WTC11 (cell line): ENCODE results near the gene IL1RAPL2. TPM values are rescaled to one million over a fixed set of nuclear protein-coding genes. Genes with fewer than 3 reads are reported as not detected.

ENCODE experiments used
- ATAC-seq: fragments of 200-7000 bp; cut with Tn5 transposase; 2 replicates; pipeline ENCODE4 v1.10.0; 2021; ENCODE audit warnings: mild to moderate bottlenecking, moderate library complexity
- CTCF ChIA-PET: fragments of 300-600 bp; sonication (Branson Sonifier 250); formaldehyde crosslinking; loops from one replicate; lab custom pipeline; 2021; ENCODE audit warnings: antibody characterized with exemption; lab: Charles Lee
- POLR2A ChIA-PET: fragments of 350-600 bp; sonication (Branson Sonifier 250); formaldehyde crosslinking; loops from one replicate; lab custom pipeline; 2021; ENCODE audit warnings: antibody characterized with exemption; lab: Charles Lee
- DNase-seq: peaks from one replicate; pipeline ENCODE4 v3.0.0; 2021; ENCODE audit warnings: low spot score
- H3K27ac Mint-ChIP-seq: 2 replicates; pipeline ENCODE4 v1.8.0; 2021; ENCODE audit warnings: mixed read lengths
- H3K27me3 Mint-ChIP-seq: 2 replicates; pipeline ENCODE4 v1.8.0; 2021; ENCODE audit warnings: low read depth, mild to moderate bottlenecking, moderate library complexity, mixed read lengths
- H3K36me3 Mint-ChIP-seq: 2 replicates; pipeline ENCODE4 v1.8.0; 2021; ENCODE audit warnings: mixed read lengths
- H3K4me1 Mint-ChIP-seq: 2 replicates; pipeline ENCODE4 v1.8.0; 2022; ENCODE audit warnings: mixed read lengths
- H3K4me3 Mint-ChIP-seq: 2 replicates; pipeline ENCODE4 v1.8.0; 2021; ENCODE audit warnings: mild to moderate bottlenecking, moderate library complexity, mixed read lengths
- H3K9me3 Mint-ChIP-seq: 2 replicates; pipeline ENCODE4 v1.8.0; 2021; ENCODE audit warnings: mixed read lengths
- CREM ChIP-seq: sonication (generic); formaldehyde crosslinking; IDR thresholded peaks from 2 replicates; pipeline ENCODE4 v1.8.1; 2022; ENCODE audit warnings: mild to moderate bottlenecking, missing genetic modification reagents, moderate library complexity
- ELF4 ChIP-seq: sonication (generic); formaldehyde crosslinking; IDR thresholded peaks from 2 replicates; pipeline ENCODE4 v1.8.1; 2022; ENCODE audit warnings: low read depth, mild to moderate bottlenecking, moderate library complexity, missing genetic modification reagents
- FOXP1 ChIP-seq: sonication (generic); formaldehyde crosslinking; IDR thresholded peaks from 2 replicates; pipeline ENCODE4 v1.8.0; 2022; ENCODE audit warnings: missing genetic modification reagents, mild to moderate bottlenecking, moderate library complexity, borderline replicate concordance
- JUN ChIP-seq: sonication (generic); formaldehyde crosslinking; IDR thresholded peaks from 2 replicates; pipeline ENCODE4 v1.8.0; 2023; ENCODE audit warnings: mild to moderate bottlenecking, missing genetic modification reagents
- MXD4 ChIP-seq: fragments of 250-450 bp; sonication (Bioruptor Pico); IDR thresholded peaks from 2 replicates; pipeline ENCODE4 v1.8.0; 2021; ENCODE audit warnings: mild to moderate bottlenecking, moderate library complexity, borderline replicate concordance
- PRRX2 ChIP-seq: fragments of 250-450 bp; sonication (Bioruptor Pico); IDR thresholded peaks from 2 replicates; pipeline ENCODE4 v1.8.0; 2021; ENCODE audit warnings: mild to moderate bottlenecking
- SP1 ChIP-seq: sonication (generic); formaldehyde crosslinking; conservative IDR thresholded peaks from 2 replicates; pipeline ENCODE4 v1.8.1; 2022; ENCODE audit warnings: missing genetic modification reagents
- ZNF121 ChIP-seq: sonication (generic); formaldehyde crosslinking; IDR thresholded peaks from 2 replicates; pipeline ENCODE4 v1.8.0; 2023; ENCODE audit warnings: missing genetic modification reagents
- ZNF219 ChIP-seq: sonication (generic); formaldehyde crosslinking; IDR thresholded peaks from 2 replicates; pipeline ENCODE4 v1.8.0; 2023; ENCODE audit warnings: missing genetic modification reagents, mild to moderate bottlenecking, borderline replicate concordance
- ZNF263 ChIP-seq: sonication (generic); formaldehyde crosslinking; IDR thresholded peaks from 2 replicates; pipeline ENCODE4 v1.8.1; 2022; ENCODE audit warnings: low read depth, mild to moderate bottlenecking, moderate library complexity, missing genetic modification reagents
- ZNF671 ChIP-seq: fragments of 250-450 bp; sonication (Bioruptor Pico); IDR thresholded peaks from 2 replicates; pipeline ENCODE4 v1.8.0; 2021; ENCODE audit warnings: mild to moderate bottlenecking
- total RNA-seq: library from RNA; stranded (reverse); gene quantifications from 3 replicates; pipeline ENCODE4 v1.2.3, GENCODE V29; 2021
- TF ChIP-seq, protein P1 (sequence below): sonication (generic); formaldehyde crosslinking; IDR thresholded peaks from 2 replicates; pipeline ENCODE4 v1.8.1; 2022; ENCODE audit warnings: mild to moderate bottlenecking, moderate library complexity, missing genetic modification reagents
- TF ChIP-seq, protein P2 (sequence below): sonication (generic); formaldehyde crosslinking; IDR thresholded peaks from 2 replicates; pipeline ENCODE4 v1.8.0; 2022; ENCODE audit warnings: mild to moderate bottlenecking, missing genetic modification reagents
- TF ChIP-seq, protein P3 (sequence below): sonication (generic); formaldehyde crosslinking; IDR thresholded peaks from 2 replicates; pipeline ENCODE4 v1.8.1; 2023; ENCODE audit warnings: mild to moderate bottlenecking, missing genetic modification reagents, borderline replicate concordance
- TF ChIP-seq, protein P4 (sequence below): fragments of 250-450 bp; sonication (Bioruptor Pico); IDR thresholded peaks from 2 replicates; pipeline ENCODE4 v1.9.0; 2021; ENCODE audit warnings: moderate library complexity, mild to moderate bottlenecking, inconsistent platforms, borderline replicate concordance
- TF ChIP-seq, protein P5 (sequence below): sonication (generic); formaldehyde crosslinking; IDR thresholded peaks from 2 replicates; pipeline ENCODE4 v1.8.1; 2022; ENCODE audit warnings: missing genetic modification reagents, borderline replicate concordance

Gene IL1RAPL2
- total RNA-seq, 1 experiment from 2014 or later: 0.09 TPM

DNA sequence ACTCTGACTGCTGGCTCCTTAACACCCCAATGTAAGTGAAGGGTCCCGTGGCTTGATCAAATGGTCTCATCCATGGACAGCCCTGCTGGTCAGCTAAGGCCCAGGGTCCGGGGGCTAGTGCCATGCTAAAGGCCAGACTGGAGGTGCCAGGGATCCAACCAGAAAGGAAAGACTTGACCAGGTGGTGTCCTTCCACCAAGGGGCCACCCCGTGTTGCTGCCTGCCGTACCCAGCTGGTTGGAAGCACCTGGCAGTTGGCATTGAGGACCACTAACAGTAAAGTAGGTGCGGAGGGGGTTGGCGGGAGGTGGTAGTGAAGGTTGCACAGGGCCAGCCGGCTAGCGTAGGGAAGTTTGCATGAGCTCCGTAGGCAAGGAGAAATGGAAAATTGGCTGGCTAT, 1.7 kb upstream of the IL1RAPL2 start:
- ChIA-PET CTCF (interaction anchor here (1.2 kb wide), 1 partner anchor 626 kb away, joined by 3 read pairs; no protein-coding TSS in a partner anchor), POLR2A (no interaction called here)
- no peak for ATAC-seq
- Mint-ChIP-seq H3K4me1 (peaks cover 5% of the 10 kb centered on the region; the same call in 1 of the 2 replicates), H3K27ac (no peak overlapping the region), H3K4me3 (no peak overlapping the region), H3K9me3 (no peaks in the 10 kb centered on the region), H3K36me3 (no peaks in the 10 kb centered on the region), H3K27me3 (peaks cover 59% of the 10 kb centered on the region)
- TF ChIP-seq SP1 (CRISPR knock-in tag): no peak
- TF ChIP-seq, protein P1, sequence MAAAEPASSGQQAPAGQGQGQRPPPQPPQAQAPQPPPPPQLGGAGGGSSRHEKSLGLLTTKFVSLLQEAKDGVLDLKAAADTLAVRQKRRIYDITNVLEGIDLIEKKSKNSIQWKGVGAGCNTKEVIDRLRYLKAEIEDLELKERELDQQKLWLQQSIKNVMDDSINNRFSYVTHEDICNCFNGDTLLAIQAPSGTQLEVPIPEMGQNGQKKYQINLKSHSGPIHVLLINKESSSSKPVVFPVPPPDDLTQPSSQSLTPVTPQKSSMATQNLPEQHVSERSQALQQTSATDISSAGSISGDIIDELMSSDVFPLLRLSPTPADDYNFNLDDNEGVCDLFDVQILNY (CRISPR knock-in tag): no peak
- DNase-seq: no peak

DNA sequence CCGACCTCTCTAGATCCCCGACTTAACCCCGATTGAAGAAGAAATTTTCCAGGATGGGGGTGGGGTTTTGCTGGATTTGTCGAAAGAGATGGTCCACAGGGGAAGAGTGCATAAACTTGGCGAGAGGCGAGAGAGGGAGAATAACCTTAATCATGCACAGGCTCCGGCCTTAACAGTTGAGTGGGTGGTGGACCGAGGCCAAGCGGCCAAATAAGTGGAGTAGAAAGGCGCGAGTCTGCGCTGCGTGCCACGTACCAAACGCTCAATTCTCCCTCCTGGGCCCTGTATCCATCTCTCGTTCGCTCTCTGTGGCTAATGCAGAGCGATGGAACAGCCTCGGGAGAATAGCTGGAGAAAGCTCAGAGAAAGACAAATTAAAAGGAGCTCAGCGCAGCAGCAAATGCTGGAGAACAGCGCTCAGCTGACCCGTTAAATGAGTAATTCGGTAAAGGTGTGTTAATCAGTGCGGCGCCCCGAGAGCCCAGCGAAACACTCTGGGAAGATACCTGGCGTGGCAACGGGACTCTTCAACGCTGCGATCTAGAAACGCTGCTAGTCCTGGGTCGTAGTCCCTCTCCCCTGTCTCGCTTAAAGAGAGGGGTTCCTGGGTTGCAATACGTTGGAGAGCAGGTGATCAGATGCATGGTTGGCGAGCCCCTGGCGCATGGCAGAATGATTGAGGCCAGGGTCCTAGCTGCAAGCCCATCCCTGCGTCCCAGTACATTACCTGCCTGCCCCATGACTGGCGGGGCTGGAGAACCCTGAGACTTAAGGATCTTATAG, 887 bp upstream of the IL1RAPL2 start:
- DNase-seq (no peak), ATAC-seq (peak; percentile 13)
- H3K4me1 Mint-ChIP-seq: peaks cover 5% of the 10 kb centered on the region; the same call in 1 of the 2 replicates
- H3K4me3 Mint-ChIP-seq: peak overlapping the region; percentile 79
- ChIA-PET POLR2A (no interaction called here), CTCF (interaction anchor here (0.6 to 3.1 kb wide), 14 partner anchors 9 to 625 kb away, joined by 3 to 29 read pairs (median 4); no protein-coding TSS in a partner anchor)
- no peaks in the 10 kb centered on the region for H3K36me3 Mint-ChIP-seq
- H3K27me3 Mint-ChIP-seq: peaks cover 67% of the 10 kb centered on the region
- H3K9me3 Mint-ChIP-seq: no peaks in the 10 kb centered on the region
- no peak overlapping the region for H3K27ac Mint-ChIP-seq
- TF ChIP-seq SP1 (CRISPR knock-in tag) (no peak), CREM (CRISPR knock-in tag) (no peak), FOXP1 (CRISPR knock-in tag) (no peak), ZNF121 (CRISPR knock-in tag) (no peak), ZNF671 (CRISPR knock-in tag) (no peak)
- TF ChIP-seq, protein P2, sequence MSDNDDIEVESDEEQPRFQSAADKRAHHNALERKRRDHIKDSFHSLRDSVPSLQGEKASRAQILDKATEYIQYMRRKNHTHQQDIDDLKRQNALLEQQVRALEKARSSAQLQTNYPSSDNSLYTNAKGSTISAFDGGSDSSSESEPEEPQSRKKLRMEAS (CRISPR knock-in tag): no peak
- TF ChIP-seq, protein P3, sequence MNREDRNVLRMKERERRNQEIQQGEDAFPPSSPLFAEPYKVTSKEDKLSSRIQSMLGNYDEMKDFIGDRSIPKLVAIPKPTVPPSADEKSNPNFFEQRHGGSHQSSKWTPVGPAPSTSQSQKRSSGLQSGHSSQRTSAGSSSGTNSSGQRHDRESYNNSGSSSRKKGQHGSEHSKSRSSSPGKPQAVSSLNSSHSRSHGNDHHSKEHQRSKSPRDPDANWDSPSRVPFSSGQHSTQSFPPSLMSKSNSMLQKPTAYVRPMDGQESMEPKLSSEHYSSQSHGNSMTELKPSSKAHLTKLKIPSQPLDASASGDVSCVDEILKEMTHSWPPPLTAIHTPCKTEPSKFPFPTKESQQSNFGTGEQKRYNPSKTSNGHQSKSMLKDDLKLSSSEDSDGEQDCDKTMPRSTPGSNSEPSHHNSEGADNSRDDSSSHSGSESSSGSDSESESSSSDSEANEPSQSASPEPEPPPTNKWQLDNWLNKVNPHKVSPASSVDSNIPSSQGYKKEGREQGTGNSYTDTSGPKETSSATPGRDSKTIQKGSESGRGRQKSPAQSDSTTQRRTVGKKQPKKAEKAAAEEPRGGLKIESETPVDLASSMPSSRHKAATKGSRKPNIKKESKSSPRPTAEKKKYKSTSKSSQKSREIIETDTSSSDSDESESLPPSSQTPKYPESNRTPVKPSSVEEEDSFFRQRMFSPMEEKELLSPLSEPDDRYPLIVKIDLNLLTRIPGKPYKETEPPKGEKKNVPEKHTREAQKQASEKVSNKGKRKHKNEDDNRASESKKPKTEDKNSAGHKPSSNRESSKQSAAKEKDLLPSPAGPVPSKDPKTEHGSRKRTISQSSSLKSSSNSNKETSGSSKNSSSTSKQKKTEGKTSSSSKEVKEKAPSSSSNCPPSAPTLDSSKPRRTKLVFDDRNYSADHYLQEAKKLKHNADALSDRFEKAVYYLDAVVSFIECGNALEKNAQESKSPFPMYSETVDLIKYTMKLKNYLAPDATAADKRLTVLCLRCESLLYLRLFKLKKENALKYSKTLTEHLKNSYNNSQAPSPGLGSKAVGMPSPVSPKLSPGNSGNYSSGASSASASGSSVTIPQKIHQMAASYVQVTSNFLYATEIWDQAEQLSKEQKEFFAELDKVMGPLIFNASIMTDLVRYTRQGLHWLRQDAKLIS (CRISPR knock-in tag): no peak

DNA sequence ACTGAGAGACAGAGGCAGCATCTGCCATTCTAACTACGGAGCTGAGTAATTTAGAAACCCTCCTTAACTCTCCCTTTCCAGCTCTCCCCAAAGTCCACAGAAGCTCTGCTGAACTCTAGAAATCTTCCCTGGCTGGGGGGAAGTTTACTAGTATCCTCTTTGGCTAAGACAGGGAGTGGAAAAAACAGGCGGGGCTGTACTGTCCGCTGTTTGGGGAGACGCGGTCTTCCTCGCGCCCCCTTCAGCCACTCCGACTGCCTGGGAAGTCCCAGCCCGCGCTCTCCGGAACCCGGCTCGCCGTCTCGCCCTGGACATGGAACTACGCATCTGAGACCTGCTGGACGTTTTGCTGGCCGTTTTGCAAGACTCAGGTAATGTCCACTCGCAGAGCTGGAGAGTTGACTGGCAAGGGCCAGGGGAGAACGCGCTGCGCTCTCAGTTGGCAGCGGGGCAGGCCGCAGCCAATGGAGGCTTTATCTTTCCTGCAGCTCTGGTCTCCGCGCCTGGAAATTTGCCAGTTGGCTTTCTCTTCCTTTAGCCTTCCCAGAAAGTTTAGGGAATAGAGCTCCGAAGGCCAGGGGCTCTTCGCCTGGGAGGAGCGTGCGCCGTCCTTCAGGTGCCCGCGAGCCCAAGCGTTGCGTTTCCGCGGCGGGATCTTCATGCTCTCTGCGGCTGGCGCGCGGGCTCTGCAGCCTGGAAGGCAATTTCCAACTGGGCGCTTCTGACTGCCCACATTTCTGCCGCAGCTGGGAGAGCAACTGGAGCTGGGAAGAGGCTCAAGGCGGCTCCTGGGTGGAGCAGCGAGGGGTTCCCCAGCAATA, 892 bp downstream of the IL1RAPL2 start:
- Mint-ChIP-seq H3K36me3 (no peaks in the 10 kb centered on the region), H3K4me1 (peaks cover 5% of the 10 kb centered on the region; the same call in 1 of the 2 replicates), H3K4me3 (peak overlapping the region; percentile 79), H3K27ac (no peak overlapping the region), H3K27me3 (peaks cover 81% of the 10 kb centered on the region), H3K9me3 (no peaks in the 10 kb centered on the region)
- peak; percentile 19 for ATAC-seq
- TF ChIP-seq, protein P4, sequence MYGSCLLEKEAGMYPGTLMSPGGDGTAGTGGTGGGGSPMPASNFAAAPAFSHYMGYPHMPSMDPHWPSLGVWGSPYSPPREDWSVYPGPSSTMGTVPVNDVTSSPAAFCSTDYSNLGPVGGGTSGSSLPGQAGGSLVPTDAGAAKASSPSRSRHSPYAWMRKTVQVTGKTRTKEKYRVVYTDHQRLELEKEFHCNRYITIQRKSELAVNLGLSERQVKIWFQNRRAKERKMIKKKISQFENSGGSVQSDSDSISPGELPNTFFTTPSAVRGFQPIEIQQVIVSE (CRISPR knock-in tag): no peak
- TF ChIP-seq, protein P5, sequence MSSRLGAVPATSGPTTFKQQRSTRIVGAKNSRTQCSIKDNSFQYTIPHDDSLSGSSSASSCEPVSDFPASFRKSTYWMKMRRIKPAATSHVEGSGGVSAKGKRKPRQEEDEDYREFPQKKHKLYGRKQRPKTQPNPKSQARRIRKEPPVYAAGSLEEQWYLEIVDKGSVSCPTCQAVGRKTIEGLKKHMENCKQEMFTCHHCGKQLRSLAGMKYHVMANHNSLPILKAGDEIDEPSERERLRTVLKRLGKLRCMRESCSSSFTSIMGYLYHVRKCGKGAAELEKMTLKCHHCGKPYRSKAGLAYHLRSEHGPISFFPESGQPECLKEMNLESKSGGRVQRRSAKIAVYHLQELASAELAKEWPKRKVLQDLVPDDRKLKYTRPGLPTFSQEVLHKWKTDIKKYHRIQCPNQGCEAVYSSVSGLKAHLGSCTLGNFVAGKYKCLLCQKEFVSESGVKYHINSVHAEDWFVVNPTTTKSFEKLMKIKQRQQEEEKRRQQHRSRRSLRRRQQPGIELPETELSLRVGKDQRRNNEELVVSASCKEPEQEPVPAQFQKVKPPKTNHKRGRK (CRISPR knock-in tag): no peak
- no peak for TF ChIP-seq ZNF219 (CRISPR knock-in tag)
- TF ChIP-seq ZNF121 (CRISPR knock-in tag): no peak
- TF ChIP-seq MXD4 (CRISPR knock-in tag): no peak
- TF ChIP-seq PRRX2 (CRISPR knock-in tag): no peak
- no peak for TF ChIP-seq JUN (CRISPR knock-in tag)
- TF ChIP-seq ZNF263 (CRISPR knock-in tag): no peak
- TF ChIP-seq ZNF671 (CRISPR knock-in tag): no peak
- TF ChIP-seq ELF4 (CRISPR knock-in tag): no peak
- no peak for TF ChIP-seq SP1 (CRISPR knock-in tag)
- ChIA-PET CTCF (interaction anchor here (0.6 to 3.1 kb wide), 12 partner anchors 8 to 358 kb away, joined by 3 to 29 read pairs (median 4); no protein-coding TSS in a partner anchor), POLR2A (interaction anchor here (0.7 kb wide), 1 partner anchor 132 kb away, joined by 3 read pairs; no protein-coding TSS in a partner anchor)
- peak; percentile 17 for DNase-seq
